Inflammatory macrophage (primary cell): ENCODE measurements around the gene PDGFRA.
"Not testable (repeated sequence)": the region's sequence is repeated elsewhere in the genome, so short reads cannot be mapped to it uniquely, and the experiment has no call there.

Experiments used
- DNase-seq, 2 donors: peaks; one replicate each; pipeline ENCODE4 v3.0.0-alpha.2; 2020 to 2022

The PDGFRA gene

DNA sequence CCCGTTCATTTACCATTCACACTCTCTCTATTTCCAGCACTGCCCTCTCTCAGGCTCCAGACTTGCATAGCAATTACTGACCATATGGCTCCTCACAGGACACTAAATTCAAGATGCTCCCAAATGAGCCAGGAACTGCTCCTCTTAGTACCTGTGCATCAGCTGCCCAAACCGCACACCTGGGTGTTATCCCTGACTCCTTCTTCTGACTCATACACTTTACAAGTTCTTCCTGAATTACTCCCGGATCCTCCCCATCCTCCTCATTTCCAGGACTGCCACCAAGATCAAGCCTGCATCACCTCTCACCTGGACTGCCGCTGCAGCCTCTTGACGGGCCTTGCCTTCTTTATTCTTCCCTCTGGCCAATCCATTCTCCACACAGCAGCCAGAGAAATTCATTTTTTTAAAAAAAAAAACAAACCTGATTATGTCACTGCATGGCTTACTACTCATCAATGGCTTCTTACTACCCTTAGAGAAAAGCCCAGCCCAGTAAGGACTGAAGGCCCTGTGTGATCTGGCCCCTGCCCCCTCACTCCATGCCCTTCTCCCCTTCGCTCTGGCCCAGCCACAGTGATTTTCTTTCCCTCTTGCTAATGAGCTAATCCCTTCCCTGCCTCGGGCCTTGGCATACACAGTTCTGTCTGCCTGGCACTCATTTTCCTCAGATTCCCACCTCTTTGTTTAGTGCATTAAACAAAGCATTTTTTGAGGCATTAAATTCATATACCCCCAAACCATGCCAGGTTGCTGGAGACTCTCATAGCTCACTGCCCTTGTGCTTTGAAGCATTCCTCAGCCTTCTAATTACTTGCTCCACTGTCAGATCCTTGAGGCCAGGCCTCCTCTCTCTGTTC, 92.0 kb downstream of the PDGFRA start:
- DNase-seq: no peak

DNA sequence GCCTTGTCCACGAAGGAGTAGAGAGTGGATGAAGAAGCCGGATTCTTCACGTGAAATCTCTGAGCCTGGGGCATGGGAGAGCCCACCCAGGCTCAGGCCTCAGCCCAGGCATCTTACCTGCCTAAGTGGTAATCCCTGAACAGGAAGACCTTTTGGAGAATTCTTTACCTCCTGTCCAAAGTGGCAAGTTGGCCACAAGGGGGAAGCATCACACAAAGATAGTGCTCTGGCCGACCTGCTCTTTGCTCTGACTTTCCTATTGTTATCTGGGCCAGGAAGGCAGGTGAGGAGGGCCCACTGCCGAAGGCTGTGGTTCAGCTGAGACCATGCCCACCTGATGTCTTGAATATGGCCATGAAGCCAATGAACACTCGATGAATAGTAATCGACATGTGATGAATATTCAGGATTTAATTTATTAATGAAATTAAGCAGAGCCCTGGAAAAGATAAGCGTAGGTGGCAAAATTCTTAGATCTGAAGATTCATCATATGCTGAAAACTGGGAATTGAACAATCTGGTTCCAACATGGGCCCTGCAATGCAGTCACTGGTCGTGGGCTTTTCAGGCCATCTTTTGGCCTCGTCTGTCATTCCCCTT, 93.8 kb downstream of the PDGFRA start:
- DNase-seq: peak; percentile 42 to 65

DNA sequence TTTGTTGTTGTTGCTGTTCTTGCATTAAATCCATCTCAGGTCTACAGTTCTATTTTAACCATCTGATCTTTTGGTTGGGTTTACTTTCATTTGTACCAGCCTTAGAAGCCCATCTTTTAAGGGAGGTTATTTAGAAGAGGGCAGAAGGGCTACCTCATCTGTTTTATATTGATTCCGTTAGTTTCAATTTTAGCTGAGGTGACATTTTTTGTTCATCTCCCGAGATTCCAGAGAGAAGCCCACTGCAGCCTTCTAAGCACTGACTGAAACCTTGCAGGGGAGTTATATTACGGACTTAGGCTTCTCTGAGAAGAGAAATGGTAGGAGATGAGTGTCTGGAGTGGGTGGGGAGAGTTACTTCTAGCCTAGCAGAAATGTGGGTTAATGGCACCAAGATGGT, 101.8 kb downstream of the PDGFRA start:
- no peak for DNase-seq

DNA sequence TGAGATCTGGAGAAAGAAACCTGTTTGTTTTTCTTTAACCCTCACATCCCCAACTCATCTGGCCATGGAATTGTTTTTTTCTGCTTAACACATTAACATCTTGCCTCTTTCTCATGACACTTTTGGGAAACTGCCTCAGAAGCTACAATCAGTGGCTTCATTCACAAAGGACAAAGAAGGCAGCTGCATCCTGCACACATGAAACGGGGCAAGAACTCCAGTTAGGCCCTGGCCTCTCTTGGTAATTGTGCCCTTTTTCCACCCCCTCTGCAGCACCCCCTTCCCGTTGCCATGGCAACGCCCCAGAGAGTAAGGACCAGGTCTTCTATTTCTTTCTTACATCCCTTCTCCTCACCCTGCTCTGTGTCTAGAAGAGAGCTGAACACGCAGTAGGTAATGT, 103.4 kb downstream of the PDGFRA start:
- DNase-seq: no peak

DNA sequence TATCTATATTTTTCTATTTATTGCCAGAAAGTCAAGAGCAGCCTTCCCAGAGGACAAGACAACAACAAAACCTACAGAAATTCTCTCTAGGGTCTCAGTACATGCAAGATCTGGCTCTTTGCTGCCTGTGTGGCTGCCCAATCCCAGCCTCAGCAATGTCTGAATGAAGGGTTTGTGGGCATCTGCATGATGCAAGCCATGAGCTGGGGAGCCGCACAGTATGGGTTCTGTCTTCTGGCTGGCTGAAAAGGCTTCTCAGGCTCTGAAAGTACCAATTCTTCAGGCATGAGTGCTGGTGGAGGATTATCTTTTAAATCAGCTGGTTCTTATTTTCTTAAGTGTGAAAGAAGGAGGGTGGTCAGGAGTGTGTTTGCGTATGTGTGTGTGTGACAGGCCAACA, 104.6 kb downstream of the PDGFRA start:
- DNase-seq: no peak

DNA sequence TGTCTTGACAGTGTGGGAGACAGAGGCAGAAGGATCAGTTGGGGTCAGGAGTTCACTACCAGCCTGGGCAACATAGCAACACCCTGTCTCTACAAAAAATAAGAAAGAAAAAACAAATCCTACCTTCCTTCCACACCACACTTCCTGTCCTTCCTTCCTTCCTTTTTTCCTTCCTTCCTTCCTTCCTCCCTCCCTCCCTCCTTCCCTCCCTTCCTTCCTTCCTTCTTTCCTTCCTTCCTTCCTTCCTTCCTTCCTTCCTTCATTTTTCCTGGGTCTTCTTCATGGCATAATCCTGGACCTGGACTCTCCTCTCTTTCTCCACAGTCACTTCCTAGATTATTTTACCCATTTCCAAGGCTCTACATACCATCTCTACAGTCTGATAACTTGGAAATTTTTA, 105.7 kb downstream of the PDGFRA start:
- not testable (repeated sequence) for DNase-seq

DNA sequence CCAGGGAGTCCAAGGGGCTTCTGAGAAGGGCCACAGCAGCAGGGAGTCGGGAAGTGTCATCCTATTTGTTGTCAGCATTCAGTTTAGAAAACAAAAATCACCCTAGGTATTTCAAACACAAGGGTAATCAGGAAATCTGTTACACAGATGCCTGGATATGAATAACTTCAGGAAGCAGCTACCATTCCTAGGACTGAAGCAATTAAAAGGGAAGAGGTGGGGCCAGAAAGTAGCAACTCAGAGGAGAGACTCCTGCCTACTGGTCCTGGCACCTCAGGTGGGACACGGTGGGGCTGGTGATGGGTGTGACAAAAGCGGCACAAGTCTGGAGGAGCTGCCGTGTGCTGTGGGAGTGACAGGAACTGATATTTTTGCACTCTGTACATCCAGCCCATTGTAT, 107.9 kb downstream of the PDGFRA start:
- DNase-seq: no peak

DNA sequence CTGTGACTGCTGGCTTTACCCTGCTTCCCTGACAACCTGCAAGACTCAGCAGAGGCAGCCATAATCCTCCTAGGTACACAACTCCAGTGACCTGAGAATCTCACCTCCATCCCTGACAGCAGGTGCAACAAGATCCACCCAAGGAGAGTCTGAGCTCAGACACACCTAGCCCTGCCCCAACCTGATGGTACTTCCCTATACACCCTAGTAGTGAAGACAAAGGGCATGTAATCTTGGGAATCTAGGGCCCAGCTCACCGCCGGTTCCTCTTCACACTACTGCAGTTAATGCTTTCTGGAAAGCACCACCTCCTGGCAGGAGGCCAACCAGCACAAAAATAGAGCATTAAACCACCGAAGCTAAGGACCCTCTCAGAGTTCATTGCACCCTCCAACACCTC, 113.0 kb downstream of the PDGFRA start:
- DNase-seq: not testable (repeated sequence)
